Adipose tissue (tissue), 3 donors: Measurements from ENCODE around the gene GPR61. TPM values are rescaled to one million over a fixed set of nuclear protein-coding genes. Genes with fewer than 3 reads are reported as not detected.

Experiments
- H3K27ac ChIP-seq: one replicate; pipeline ENCODE4 v1.5.1; 2013; ENCODE audit warnings: low read depth, low read length
- WGBS, 3 donors: extraction: QIAGEN DNeasy Blood & Tissue Kit; methylation state at CpG; one replicate each; pipeline ENCODE4 v1.1.7; 2013; 5-methylcytosine and 5-hydroxymethylcytosine counted together
- polyA plus RNA-seq, 3 donors: library from polyadenylated mRNA; stranded (reverse); fragments of 200-250 nt; gene quantifications; one replicate each; pipeline ENCODE4 v1.2.3, GENCODE V29; 2013
- donor health status: healthy with polysubstance abuse.
- donor health status: Bipolar disorder and iron deficiency.
- donor health status: healthy.

GPR61 gene
- polyA plus RNA-seq, 3 donors: not detected

DNA sequence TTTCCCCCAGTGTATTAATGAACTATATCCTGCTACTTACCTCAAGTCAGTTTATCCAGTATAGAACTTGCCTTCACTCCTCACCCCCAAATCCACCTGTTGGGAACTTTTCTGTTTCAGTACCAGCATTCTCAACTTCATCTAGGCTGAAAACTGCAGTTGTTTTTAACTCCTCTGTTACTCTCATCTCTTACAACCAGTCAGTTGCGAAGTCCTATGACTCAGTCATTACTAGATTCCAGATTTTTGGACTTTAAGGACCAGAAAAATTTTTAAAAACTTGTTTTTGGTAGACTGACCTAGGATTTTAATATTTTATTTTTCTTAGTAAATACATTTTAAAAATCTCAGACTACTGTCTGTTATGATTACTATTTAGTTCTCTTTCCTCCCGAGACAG is 16.9 kb downstream of the GPR61 start:
- 89 to 94% (median 92%) methylated on average over 2 of the region's 2 CpGs for WGBS, 3 donors
- H3K27ac ChIP-seq: no peak overlapping the region

DNA sequence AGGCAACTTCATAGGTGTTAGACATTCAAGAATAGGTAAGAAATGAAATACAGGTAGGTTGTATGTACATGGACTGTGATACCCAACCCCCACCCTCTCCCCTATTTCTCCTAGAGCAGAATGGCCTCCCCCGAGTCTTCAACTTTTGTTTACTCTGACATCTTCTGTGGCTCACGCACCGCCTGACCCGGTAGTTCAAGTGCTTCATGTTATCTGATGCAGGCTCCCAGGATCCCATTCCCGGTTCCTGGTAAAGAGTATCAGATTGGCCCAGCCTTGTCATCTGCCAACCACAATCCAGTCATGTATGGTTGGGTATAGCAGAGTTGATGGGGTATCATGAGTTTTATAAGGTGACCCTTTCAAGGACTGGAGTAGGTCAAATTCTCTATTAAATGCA is 17.8 kb downstream of the GPR61 start:
- WGBS, 3 donors: 78 to 97% (median 96%) methylated on average over 5 of the region's 5 CpGs

DNA sequence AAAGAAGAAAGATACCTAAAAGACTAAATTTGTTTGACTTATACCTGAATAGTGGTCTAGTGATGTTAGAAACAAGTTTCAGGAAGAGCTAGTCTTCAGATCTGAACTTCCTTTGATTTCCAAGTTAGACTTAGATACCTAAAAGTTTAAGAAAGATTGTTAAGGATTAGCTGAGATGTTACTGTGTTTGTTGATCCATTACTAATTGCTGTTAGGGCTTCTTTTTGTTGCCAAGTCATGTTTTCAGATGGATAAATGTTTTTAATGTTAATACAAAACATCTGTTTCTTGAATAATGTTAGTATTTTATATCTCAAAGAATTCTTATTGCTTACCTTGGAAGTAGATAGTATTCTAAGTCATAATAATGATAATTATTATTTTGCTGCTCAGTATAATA is 20.3 kb downstream of the GPR61 start:
- no peak overlapping the region for H3K27ac ChIP-seq

More for the DNA sequence above, 17.8 kb downstream of the GPR61 start:
- H3K27ac ChIP-seq: no peak overlapping the region

DNA sequence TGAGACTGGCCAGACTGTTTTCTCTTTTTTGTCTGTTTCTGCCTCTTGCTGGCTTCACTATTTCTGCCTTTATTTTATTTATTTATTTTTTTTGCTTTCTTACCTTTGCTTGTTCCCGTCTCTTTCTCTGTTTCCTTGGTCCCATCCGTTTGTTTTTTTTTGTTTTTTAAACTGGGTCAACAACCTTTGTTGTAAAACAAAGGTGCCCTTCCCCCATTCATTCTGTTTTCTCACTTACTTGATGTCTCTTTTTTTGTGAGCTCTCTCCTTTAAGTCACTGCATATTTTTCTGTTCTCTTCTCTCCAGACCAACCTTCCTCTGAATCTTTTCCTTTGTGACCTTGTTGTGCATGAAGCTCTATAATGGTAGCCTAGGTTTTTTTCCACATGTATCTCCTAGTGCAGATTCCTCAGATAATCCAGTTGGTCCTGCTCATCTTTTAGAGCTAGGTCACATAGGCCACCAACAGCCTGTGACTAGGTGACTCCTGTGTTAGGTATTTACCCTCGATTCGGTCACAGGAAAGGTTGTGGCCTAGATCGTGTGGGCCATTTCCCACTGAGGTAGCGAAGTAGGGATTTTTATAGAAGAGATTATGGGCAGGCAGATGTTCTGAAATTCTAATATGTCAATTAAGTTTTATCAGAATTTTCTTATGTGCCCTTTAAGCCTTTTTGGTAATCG is 24.7 kb downstream of the GPR61 start:
- WGBS, 3 donors: 83 to 84% (median 84%) methylated on average over 7 of the region's 7 CpGs
- H3K27ac ChIP-seq: no peak overlapping the region

DNA sequence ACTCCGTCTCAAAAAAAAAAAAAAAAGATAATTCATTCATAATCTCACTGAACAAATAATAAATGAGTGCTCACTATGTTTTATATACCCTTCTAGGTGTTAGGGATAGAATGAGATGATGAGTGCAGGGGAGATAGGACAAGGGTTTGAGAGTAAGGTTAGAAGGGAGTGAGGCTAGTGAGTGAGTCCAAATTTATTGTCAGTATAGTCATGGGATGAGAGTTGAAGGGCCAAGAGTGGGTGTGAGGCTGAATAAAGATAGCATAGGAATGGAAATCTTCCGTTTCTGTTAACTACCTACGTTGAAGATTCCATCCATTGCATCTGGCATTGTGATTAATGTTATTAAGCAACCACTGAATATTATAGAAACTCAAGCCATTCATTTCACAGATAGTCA is 25.6 kb downstream of the GPR61 start:
- 77 to 94% (median 92%) methylated on average over 3 of the region's 3 CpGs for WGBS, 3 donors

DNA sequence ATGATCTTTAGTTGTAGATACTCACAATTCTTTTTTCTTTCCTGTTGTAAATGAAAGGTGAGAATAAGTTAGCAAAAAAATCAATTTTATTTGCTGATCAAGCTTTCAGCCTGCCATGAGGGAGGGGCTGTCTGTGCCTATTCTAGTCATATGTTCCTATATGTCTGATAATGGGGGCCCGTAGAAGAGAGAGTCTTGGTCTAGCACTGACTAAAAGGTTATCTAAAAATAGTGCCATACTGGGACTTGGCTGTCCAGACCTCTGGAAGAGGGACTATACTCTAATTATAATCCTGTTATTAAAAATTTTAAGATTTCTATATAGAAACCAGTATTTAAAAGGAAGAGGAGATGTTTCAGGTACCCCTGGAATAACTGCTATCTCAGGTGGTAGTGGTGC is 27.3 kb downstream of the GPR61 start:
- H3K27ac ChIP-seq: no peak overlapping the region
- 38 to 90% (median 87%) methylated on average over 1 of the region's 1 CpG for WGBS, 3 donors

More for the DNA sequence above, 25.6 kb downstream of the GPR61 start:
- no peak overlapping the region for H3K27ac ChIP-seq

DNA sequence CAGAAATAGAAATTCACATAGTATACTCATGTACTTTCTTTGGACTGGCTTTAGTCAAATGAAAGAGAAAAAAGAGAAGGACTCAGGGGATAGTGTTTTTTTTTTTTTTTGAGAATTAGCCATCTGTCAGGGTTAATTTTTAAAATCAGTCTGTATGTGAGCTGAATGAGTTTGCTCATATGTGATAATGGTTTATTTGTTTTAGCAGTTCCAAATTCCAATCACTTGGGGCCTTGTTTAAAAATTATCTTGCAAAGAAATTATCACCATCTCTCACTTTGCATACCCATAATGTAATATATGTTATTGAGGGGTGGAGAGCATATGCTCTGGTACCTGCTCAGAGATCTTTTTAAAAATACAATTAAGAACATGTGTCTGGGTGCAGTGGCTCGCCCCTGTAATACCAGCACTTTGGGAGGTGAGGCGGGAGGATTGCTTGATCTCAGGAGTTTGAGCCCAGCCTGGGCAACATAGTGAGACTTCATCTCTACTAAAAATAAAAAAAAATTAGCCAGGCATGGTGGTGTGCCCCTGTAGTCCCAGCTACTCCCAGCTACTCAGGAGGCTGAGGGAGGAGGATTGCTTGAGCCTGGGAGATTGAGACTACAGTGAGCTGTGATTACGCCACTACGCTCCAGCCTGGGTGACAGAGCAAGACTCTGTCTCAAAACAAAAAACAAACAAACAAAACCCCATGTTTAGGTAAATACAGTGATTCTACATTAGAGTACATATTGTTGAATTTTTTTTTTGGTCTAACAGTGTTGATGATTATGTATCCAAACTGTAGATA is 28.4 kb downstream of the GPR61 start:
- no peak overlapping the region for H3K27ac ChIP-seq
- WGBS, 3 donors: 60 to 95% (median 94%) methylated on average over 4 of the region's 4 CpGs

DNA sequence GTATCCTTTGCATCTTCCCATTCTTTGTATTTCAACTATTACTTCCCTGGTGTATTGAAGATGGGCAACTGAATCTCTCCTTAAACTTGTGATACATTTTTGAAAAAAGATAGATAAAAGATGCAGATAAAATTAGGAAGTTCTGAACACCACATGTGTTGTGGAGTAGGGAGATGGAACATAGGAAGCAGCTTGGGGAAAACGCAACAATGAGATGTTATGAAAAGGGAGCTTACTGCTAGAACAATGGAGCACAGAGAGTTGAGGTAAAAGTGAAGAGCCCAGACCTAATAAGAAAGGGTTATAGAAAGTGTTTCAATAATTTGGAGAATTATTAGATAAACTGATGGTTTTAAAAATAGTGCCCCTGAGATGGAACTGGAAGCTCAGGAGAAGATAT is 29.7 kb downstream of the GPR61 start:
- WGBS, 3 donors: 43 to 78% (median 48%) methylated on average over 1 of the region's 1 CpG
- H3K27ac ChIP-seq: no peak overlapping the region

DNA sequence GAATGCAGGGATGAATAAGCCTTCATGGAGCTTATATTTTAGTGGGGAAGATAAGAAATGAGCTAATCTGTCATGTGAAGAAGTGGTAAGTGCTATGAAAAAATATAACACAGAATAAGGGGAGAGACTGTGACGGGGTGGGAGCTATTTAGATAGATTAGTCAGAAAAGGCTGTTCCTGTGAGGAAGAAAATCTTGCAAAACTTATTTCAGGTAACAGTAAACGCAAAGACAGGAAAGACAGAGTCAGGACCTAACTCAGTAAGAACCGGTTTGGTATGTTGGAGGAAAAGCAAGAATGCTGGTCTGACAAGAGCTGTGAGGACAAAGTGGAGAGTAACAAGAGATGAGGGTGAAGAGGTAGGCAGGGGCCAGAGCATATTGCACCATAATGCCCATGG is 30.7 kb downstream of the GPR61 start:
- H3K27ac ChIP-seq: no peak overlapping the region

DNA sequence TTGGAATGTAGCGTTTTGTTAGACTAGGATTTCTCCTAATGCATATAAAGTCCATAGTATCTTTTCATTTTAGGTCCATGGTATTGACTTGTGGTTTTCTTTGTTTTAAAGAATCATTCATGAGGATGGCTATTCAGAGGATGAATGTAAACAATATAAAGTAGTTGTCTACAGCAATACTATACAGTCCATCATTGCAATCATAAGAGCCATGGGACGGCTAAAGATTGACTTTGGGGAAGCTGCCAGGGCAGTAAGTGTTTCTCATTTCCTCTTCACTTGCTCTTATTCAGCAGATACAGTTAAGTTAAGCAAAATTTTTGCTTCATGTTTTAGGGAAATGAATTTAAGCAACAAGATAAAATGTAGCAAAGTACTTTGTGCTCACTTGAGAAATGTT is 34.1 kb downstream of the GPR61 start:
- WGBS, 3 donors: 51 to 69% (median 54%) methylated on average over 2 of the region's 2 CpGs
- no peak overlapping the region for H3K27ac ChIP-seq

More for the DNA sequence above, 30.7 kb downstream of the GPR61 start:
- 26 to 50% (median 46%) methylated on average over 3 of the region's 3 CpGs for WGBS, 3 donors

DNA sequence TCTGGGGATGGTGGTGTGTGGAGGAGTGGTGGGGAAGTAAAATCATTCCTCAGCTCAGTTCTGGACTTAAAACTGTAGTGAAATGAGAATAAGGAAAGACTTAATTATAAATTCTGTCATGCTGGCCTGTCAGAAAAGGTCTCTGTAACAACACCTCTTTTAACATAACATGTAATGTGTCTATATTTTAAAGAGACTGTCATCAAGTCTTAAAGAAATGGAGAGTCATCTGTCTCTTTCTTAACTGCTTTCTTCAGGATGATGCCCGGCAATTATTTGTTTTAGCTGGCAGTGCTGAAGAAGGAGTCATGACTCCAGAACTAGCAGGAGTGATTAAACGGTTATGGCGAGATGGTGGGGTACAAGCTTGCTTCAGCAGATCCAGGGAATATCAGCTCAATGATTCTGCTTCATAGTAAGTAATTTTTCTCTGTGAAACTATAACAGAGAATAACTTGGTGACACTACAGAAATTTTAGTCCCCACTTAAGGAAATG is 39.3 kb downstream of the GPR61 start:
- no peak overlapping the region for H3K27ac ChIP-seq
- WGBS, 3 donors: 75 to 89% (median 83%) methylated on average over 3 of the region's 3 CpGs

DNA sequence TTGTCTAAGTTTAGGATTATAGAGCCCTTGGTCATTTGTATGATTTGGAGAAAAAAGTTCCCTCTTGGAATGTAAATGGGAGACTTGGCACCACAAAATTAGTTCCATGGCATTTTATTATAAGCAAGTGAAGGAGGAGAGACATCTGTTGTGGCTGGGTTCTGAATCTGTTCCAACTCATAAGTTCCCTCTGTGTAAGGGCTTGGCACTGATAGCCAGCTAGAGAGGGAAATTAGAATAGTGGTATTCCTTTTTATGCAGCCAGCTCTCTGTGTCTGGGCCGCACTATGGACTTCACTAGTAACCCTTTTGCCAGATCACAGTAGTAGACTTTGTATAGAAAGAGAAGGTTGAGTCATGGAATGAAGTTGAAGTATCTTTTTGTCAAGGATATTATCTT is 39.8 kb downstream of the GPR61 start:
- no peak overlapping the region for H3K27ac ChIP-seq
- WGBS, 3 donors: 86 to 100% (median 88%) methylated on average over 1 of the region's 1 CpG

DNA sequence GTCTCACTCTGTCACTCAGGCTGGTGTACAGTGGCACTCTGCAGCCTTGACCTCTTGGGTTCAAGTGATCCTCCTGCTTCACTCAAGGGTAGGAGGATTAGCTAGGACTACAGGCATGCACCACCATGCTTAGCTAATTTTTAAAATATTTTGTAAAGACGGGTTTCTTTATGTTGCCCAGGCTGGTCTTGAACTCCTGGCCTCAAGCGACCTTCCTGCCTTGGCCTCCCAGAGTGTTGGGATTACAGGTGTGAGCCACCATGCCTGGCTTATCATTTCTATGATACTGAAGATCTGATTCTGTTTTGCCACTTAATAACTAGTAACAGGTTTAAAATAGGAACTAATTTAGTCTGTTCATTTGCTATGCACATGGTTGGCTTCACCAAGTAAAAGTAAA is 42.3 kb downstream of the GPR61 start:
- WGBS, 3 donors: 91 to 94% (median 91%) methylated on average over 2 of the region's 2 CpGs
- no peak overlapping the region for H3K27ac ChIP-seq

DNA sequence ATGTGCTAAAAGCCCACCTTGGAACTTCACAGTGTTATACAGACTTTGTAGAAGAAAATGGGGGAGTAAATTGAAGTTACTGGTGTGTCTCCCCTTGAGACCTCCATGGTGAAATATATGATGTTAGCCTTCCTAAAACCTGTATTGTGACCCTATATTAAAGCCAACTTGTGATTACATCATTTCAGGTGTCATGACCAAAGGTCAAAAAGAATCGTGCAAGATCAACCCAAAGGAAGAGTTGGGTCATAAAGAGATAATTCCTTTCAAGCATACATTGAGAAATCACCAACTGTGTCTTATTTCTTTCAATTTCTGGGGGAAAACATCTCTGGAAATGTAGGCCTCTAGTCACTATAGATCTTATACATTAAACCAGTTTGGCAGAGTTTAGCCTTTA is 45.1 kb downstream of the GPR61 start:
- WGBS, 3 donors: 38 to 53% (median 39%) methylated on average over 1 of the region's 1 CpG
- H3K27ac ChIP-seq: no peak overlapping the region

DNA sequence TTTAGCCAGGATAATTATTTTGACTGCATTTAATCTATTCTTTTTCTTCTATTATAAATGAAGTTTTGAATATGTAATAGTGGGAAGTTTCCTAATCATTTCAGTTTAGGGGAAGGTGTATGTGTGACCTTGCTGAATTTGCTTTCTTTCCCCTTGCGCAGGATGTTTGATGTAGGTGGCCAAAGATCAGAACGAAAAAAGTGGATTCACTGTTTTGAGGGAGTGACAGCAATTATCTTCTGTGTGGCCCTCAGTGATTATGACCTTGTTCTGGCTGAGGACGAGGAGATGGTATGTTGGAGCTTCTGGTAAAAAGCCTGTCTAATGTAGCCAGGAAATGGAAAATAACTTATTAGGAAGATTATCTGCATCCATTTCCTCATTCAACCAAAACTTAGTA is 46.4 kb downstream of the GPR61 start:
- H3K27ac ChIP-seq: no peak overlapping the region
- 74 to 94% (median 78%) methylated on average over 3 of the region's 3 CpGs for whole genome bisulfite sequencing, 3 donors

DNA sequence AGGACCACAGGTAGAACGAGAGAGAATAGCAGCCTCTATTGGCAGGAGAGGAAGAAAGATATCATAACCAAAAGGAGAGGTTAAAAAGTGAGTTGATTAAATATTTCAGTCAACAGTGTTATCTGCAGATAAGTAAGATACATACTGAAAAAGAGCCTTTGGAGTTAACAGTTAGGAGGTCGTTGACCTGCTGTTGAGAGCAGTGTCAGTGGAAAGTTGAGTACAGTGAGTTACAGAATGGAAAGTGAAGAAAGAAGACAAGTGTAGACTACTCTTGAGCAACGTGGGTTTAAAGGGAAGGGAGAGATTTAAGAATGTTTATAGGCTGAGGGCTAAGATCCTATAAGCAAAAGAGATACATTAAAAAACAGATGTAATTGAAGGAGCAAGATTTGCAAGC is 49.5 kb downstream of the GPR61 start:
- no peak overlapping the region for H3K27ac ChIP-seq
- 42 to 74% (median 71%) methylated on average over 3 of the region's 3 CpGs for WGBS, 3 donors

DNA sequence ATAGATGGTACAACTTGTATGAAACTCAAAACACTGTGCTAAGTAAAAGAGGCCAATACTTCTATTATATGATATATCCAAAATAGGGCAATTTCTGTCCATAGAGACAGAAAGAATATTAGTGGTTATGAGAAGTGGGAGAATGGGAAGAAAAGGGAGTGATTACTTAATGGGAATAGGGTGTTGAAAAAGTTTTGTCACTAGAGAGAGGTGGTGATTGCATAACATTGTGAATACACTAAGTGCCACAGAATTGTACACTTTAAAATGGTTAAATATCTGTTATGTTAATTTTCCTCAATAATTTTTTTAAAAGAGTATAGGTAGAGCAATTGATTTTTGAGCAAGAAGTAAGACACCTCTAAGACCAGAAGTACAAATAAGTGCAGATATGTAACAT is 50.0 kb downstream of the GPR61 start:
- no peak overlapping the region for H3K27ac ChIP-seq

DNA sequence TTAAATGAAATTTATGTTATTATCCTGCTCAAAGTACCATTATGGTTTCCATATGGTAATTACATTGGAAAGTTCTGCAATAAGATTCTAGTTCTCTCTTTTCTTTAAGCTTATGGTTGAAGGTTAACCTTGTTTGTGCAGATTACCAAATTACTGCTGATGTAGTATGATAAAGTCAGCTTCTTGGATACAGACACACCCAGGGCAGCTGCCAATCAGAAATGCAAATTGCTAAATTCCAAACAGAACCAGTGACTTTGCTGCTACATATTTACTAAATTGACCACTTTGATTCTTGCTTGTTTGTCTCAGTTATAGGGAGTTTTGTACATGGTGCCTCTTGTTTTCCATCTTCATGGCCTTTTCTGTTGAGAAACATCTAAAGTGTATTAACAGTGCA is 53.2 kb downstream of the GPR61 start:
- no peak overlapping the region for H3K27ac ChIP-seq

DNA sequence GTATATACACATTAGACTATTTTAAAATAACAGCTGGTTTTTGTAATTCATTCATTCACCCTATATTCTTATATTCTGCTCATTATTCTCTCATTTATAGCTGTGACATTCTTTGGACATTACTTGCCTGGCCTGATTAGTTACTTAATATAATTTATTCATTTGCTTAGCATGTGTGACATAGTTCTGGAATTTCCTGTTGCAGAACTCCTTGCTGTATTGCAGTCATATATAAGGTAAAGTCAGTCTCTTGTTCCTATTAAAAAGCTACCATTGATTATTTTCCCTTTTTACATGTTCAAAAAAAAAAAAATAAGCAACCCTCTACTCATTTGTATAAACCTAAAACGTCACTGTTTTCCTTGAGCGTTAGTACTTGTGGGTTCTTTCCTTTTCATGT is 55.9 kb downstream of the GPR61 start:
- H3K27ac ChIP-seq: no peak overlapping the region
- WGBS, 3 donors: 92 to 96% (median 93%) methylated on average over 2 of the region's 2 CpGs
